Heart left ventricle (tissue), 16 donors: ENCODE data around the gene EEF1AKMT4. TPM values are rescaled to one million over a fixed set of nuclear protein-coding genes. Genes with fewer than 3 reads are reported as not detected.

Experiments
- ATAC-seq, 4 donors: fragments of 200-7000 bp; cut with Tn5 transposase; one replicate each; pipeline ENCODE4 v1.9.1; 2020 to 2022; ENCODE audit warnings: moderate library complexity in 4 of 4, mild to moderate bottlenecking in 3 of 4, moderate number of reproducible peaks in 1 of 4
- DNase-seq, 5 donors: peaks; one replicate each; pipeline ENCODE4 v3.0.0-alpha.2; 2020
- H3K27ac ChIP-seq, 12 donors: fragments of 200-600 bp; sonication (generic) in 4 of 12; one replicate each; pipeline versions ENCODE4 v1.5.0 to v1.8.0; 2016 to 2022; ENCODE audit warnings: mild to moderate bottlenecking in 2 of 12
- H3K27me3 ChIP-seq, 9 donors: fragments of 200-600 bp; sonication (generic) in 2 of 9; one replicate each; pipeline versions ENCODE4 v1.5.1 to v1.8.0; 2016 to 2022; ENCODE audit warnings: mild to moderate bottlenecking in 3 of 9
- H3K36me3 ChIP-seq, 9 donors: fragments of 200-600 bp; sonication (generic) in 2 of 9; one replicate each; pipeline versions ENCODE4 v1.5.0 to v1.8.0; 2018 to 2022; ENCODE audit warnings: mild to moderate bottlenecking in 2 of 9
- H3K4me1 ChIP-seq, 12 donors: fragments of 200-600 bp; sonication (generic) in 4 of 12; one replicate each; pipeline versions ENCODE4 v1.5.0 to v1.8.0; 2016 to 2022; ENCODE audit warnings: mild to moderate bottlenecking in 3 of 12
- H3K4me3 ChIP-seq, 12 donors: fragments of 200-600 bp; sonication (generic) in 4 of 12; one replicate each; pipeline versions ENCODE4 v1.5.0 to v1.8.0; 2017 to 2022; ENCODE audit warnings: mild to moderate bottlenecking in 9 of 12, moderate library complexity in 4 of 12
- H3K9me3 ChIP-seq, 12 donors: fragments of 200-600 bp; sonication (generic) in 4 of 12; one replicate each; pipeline versions ENCODE4 v1.5.0 to v1.8.0; 2016 to 2022; ENCODE audit warnings: mild to moderate bottlenecking in 1 of 12
- CTCF ChIP-seq, 12 donors: fragments of 200-600 bp; sonication (generic) in 4 of 12; IDR thresholded peaks; one replicate each; pipeline versions ENCODE4 v1.5.0 to v1.8.0; 2018 to 2022; ENCODE audit warnings: antibody characterized with exemption in 12 of 12, mild to moderate bottlenecking in 5 of 12
- POLR2A ChIP-seq, 2 donors: fragments of 450-650 bp; IDR thresholded peaks; one replicate each; pipeline ENCODE4 v1.6.1; 2017; ENCODE audit warnings: antibody characterized with exemption in 2 of 2, mild to moderate bottlenecking in 2 of 2, moderate library complexity in 2 of 2
- WGBS, 4 donors: extraction: QIAGEN DNeasy Blood & Tissue Kit in 2 of 4; methylation state at CpG; one replicate each; pipeline versions ENCODE4 v1.1.5 to v1.1.7; 2013 to 2018; 5-methylcytosine and 5-hydroxymethylcytosine counted together
- intact Hi-C, 10 donors: fragments of 100-400 bp; cut with DNase I; formaldehyde crosslinking; loops; one replicate each; pipeline versions ENCODE4 v1.11.1 to v1.14.2; 2022
- microRNA counts, 2 donors: library from miRNA; unstranded; fragments of <30 nt; microRNA quantifications; one replicate each; lab custom pipeline; 2016
- microRNA-seq, 4 donors: library from miRNA; unstranded; fragments of <30 nt; microRNA quantifications; one replicate each; pipeline versions ENCODE4 to v1.2.0, GENCODE V29; 2017 to 2020
- polyA plus RNA-seq, 2 donors: library from polyadenylated mRNA; stranded (reverse); fragments of 200-250 nt; gene quantifications; one replicate each; pipeline ENCODE4 v1.2.3, GENCODE V29; 2013
- total RNA-seq, 9 donors: library from RNA; depleted of rRNA in 2 of 9; stranded (reverse); fragments of >200 nt in 2 of 9; fragmentation: NEBNext Ultra II Directional in 3 of 9; extraction: Animal tissue kit (Norgen Biotek cat#: 25700) in 3 of 9; gene quantifications; one replicate each; pipeline versions ENCODE4 v1.1.0 to v1.2.4, GENCODE V29; 2016 to 2023
- donor health status: ischemic (EF 13 %, LVEDD 7.1; RV severe dilation, severe dysfunction).
- donor health status: healthy with polysubstance abuse.
- donor health status: DM: no; HTN: yes; CAD: no.
- donor health status: DM: no; HTN: no; CAD: no.
- donor health status: ischemic (EF 25% LVEDD 6.9; RV normal size, moderate dysfunction).
- donor health status: ischemic (EF 25% LVEDD 5.7; RV mildly dilated, moderate dysfunction).
- donor health status: healthy.
- donor health status: DM: yes; HTN: yes; CAD: no.
- donor health status: ischemic (EF 35%, LVEDD 5.7; RV mildly dilated, moderate dysfunction).
- donor health status: nonischemic (EF 11% LVEDD 7.7; RV severe dilation, severe dysfunction).
- donor health status: DM: yes; HTN: yes; CAD: no.
- donor health status: PGD.
- donor health status: ischemic (EF 29% LVEDD 5.4; RV normal size, mild dysfunction).
- donor health status: nonischemic (EF 23%, LVEDD 6.1; RV moderate dilation, normal function).

EEF1AKMT4 gene
- total and polyA plus RNA-seq, 11 donors, result 0.66 to 16.7 (median 2.1) TPM

DNA sequence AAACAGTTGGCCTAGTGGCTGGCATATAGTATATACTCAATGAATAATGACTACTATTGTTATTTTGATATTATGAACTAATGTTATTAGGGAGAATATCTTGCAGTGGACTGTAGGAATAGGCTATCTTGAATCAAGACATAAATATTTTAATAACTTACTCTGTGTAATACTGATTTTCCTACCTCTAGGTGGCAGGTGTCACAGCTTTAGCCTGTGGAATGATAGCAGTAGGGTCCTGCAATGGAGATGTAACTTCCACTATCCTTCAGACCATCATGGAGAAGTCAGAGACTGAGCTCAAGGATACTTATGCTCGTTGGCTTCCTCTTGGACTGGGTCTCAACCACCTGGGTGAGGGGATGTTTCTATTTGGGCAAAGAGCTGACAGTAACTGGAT lies 56.1 kb downstream of the EEF1AKMT4 start:
- no peak for DNase-seq
- intact Hi-C loops, result loop anchor here in 1 of 10 donors (5.0 kb wide), 1 partner anchor 52 kb away; no protein-coding TSS in a partner anchor
- peak in 1 of 4 donors; percentile 23 for ATAC-seq
- peaks cover 5 to 92% (median 86%) of the 10 kb centered on the region in 9 donors for H3K36me3 ChIP-seq
- no peak overlapping the region for H3K27ac ChIP-seq
- H3K27me3 ChIP-seq, result no peaks in the 10 kb centered on the region
- peak in 9 of 12 donors; percentile 6 to 39 (median 28) for TF ChIP-seq CTCF (IDR thresholded peaks at IDR 0.05)
- no peak for TF ChIP-seq POLR2A (IDR thresholded peaks at IDR 0.05)
- H3K4me3 ChIP-seq, result no peak overlapping the region
- H3K4me1 ChIP-seq, result peaks cover 0 to 4% (median 3%) of the 10 kb centered on the region in 12 donors
- no peaks in the 10 kb centered on the region for H3K9me3 ChIP-seq
- 57 to 75% (median 67%) methylated on average over 1 of the region's 1 CpG for WGBS, 4 donors

DNA sequence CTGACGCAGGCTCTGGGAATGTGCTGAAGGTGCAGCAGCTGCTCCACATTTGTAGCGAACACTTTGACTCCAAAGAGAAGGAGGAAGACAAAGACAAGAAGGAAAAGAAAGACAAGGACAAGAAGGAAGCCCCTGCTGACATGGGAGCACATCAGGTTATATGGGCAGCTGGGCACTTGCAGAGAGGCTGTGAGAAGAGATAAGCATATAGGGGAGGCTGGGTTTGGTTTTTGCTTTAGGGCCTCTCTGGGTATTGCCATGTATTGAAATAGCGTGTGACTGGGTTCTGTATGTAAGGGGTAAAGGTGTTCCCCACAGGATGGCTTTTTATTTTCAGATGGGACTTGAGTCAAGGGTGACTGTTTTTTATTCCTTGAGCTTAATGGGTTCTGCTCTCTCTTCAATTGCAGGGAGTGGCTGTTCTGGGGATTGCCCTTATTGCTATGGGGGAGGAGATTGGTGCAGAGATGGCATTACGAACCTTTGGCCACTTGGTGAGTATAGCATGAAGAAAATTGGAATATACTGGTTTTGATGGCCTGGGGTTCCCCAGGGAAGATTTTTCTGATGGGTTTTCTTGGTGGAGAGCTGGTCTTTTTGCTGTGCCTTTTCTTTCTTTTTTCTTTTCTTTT lies 57.0 kb downstream of the EEF1AKMT4 start:
- no peak overlapping the region for H3K27ac ChIP-seq
- intact Hi-C loops, result loop anchor here in 1 of 10 donors (5.0 kb wide), 1 partner anchor 51 kb away; no protein-coding TSS in a partner anchor
- H3K36me3 ChIP-seq, result peaks cover 5 to 84% (median 77%) of the 10 kb centered on the region in 9 donors
- H3K4me3 ChIP-seq, result no peak overlapping the region
- H3K9me3 ChIP-seq, result no peaks in the 10 kb centered on the region
- no peaks in the 10 kb centered on the region for H3K4me1 ChIP-seq
- H3K27me3 ChIP-seq, result no peaks in the 10 kb centered on the region
- 89 to 95% (median 91%) methylated on average over 4 of the region's 4 CpGs for WGBS, 4 donors
- DNase-seq (no peak), ATAC-seq (no peak)
- TF ChIP-seq CTCF (IDR thresholded peaks at IDR 0.05) (no peak), POLR2A (IDR thresholded peaks at IDR 0.05) (no peak)

DNA sequence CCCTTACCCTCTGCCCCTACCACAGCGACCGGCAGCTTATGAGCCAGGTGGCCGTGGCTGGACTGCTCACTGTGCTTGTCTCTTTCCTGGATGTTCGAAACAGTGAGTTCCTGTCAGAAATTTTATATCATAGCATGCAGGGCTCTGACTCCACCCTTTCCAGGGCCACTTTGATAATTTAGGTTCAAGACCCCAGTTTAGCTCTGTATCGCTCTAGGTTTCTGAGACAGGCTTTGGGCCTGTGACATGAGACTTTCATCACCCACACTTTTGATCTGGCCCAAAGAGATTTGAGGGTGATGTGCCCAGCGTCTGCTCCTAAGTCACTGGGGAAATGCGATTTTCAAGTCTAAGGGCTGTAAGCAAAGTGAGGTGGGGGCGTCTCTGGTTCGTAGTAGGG lies 58.4 kb downstream of the EEF1AKMT4 start:
- H3K36me3 ChIP-seq, result peaks cover 5 to 69% (median 63%) of the 10 kb centered on the region in 9 donors
- ATAC-seq, result no peak
- H3K27me3 ChIP-seq, result no peaks in the 10 kb centered on the region
- intact Hi-C loops, result loop anchor here in 1 of 10 donors (5.0 kb wide), 1 partner anchor 49 kb away; no protein-coding TSS in a partner anchor
- TF ChIP-seq CTCF (IDR thresholded peaks at IDR 0.05) (no peak), POLR2A (IDR thresholded peaks at IDR 0.05) (no peak)
- DNase-seq, result no peak
- no peak overlapping the region for H3K27ac ChIP-seq
- 93 to 98% (median 94%) methylated on average over 9 of the region's 9 CpGs for WGBS, 4 donors
- H3K9me3 ChIP-seq, result no peaks in the 10 kb centered on the region
- no peak overlapping the region for H3K4me3 ChIP-seq
- no peaks in the 10 kb centered on the region for H3K4me1 ChIP-seq

MicroRNAs within 50 kb of the gene (microRNA counts, 767-probe panel; counts per million panel counts)
- 0 to 71.6 counts per million in 2 donors for microRNA hsa-miR-1224-3p (lab: Ali Mortazavi, UCI)
- microRNA hsa-miR-1224-5p (lab: Ali Mortazavi, UCI), result 71.6 to 908 counts per million in 2 donors

Small RNA genes lying within 50 kb of the gene (microRNA-seq; reads per million reads assigned to microRNA genes)
- 0 to 0.70 (median 0.10) reads per million in 4 donors for gene MIR1224

Other genes with a start within 250 kb of the EEF1AKMT4 start
- 10 to 100 TPM; 20.8 to 61.7 (median 34.3) TPM for gene ABCC5, start 231.8 kb upstream of the EEF1AKMT4 start, total RNA-seq
- 10 to 100 TPM; 16.4 to 30.9 TPM for gene ABCC5, start 231.8 kb upstream of the EEF1AKMT4 start, polyA plus RNA-seq
- not detected for gene HTR3D, start 217.9 kb upstream of the EEF1AKMT4 start, total RNA-seq
- gene HTR3D, start 217.9 kb upstream of the EEF1AKMT4 start, polyA plus RNA-seq, result not detected
- gene HTR3C, start 196.6 kb upstream of the EEF1AKMT4 start, total RNA-seq, result not detected
- not detected for gene HTR3C, start 196.6 kb upstream of the EEF1AKMT4 start, polyA plus RNA-seq
- not detected for gene HTR3E, start 152.6 kb upstream of the EEF1AKMT4 start, total RNA-seq
- gene HTR3E, start 152.6 kb upstream of the EEF1AKMT4 start, polyA plus RNA-seq, result not detected
- gene EIF2B5, start 114.3 kb upstream of the EEF1AKMT4 start, total RNA-seq, result 10 to 100 TPM; 24.5 to 39.0 (median 30.9) TPM
- gene EIF2B5, start 114.3 kb upstream of the EEF1AKMT4 start, polyA plus RNA-seq, result 10 to 100 TPM; 28.5 to 58.2 TPM
- 10 to 100 TPM; 53.4 to 94.2 (median 70.9) TPM for gene DVL3, start 94.3 kb upstream of the EEF1AKMT4 start, total RNA-seq
- gene DVL3, start 94.3 kb upstream of the EEF1AKMT4 start, polyA plus RNA-seq, result 10 to 100 TPM; 36.3 to 59.8 TPM
- gene AP2M1, start 74.8 kb upstream of the EEF1AKMT4 start, total RNA-seq, result 100 to 1,000 TPM; 225 to 400 (median 337) TPM
- gene AP2M1, start 74.8 kb upstream of the EEF1AKMT4 start, polyA plus RNA-seq, result 100 to 1,000 TPM; 291 to 431 TPM
- 10 to 100 TPM; 58.2 to 81.9 (median 69.2) TPM for gene ABCF3, start 63.5 kb upstream of the EEF1AKMT4 start, total RNA-seq
- 10 to 100 TPM; 63.4 to 80.5 TPM for gene ABCF3, start 63.5 kb upstream of the EEF1AKMT4 start, polyA plus RNA-seq
- gene VWA5B2, start 20.1 kb upstream of the EEF1AKMT4 start, total RNA-seq, result not detected
- under 1 TPM in 1 of 2 donors, not detected in 1; 0.11 TPM for gene VWA5B2, start 20.1 kb upstream of the EEF1AKMT4 start, polyA plus RNA-seq
- gene ALG3, start 710 bp upstream of the EEF1AKMT4 start, total RNA-seq, result 10 to 100 TPM; 10.9 to 49.1 (median 17.0) TPM
- gene ALG3, start 710 bp upstream of the EEF1AKMT4 start, polyA plus RNA-seq, result 10 to 100 TPM; 15.5 to 68.1 TPM
- under 1 TPM in 4 of 9 donors, not detected in 5; 0.17 to 0.37 (median 0.29) TPM for gene CAMK2N2, start 11.9 kb downstream of the EEF1AKMT4 start, total RNA-seq
- gene CAMK2N2, start 11.9 kb downstream of the EEF1AKMT4 start, polyA plus RNA-seq, result under 1 TPM in 1 of 2 donors, not detected in 1; 0.14 TPM
- gene ECE2, start 26.4 kb downstream of the EEF1AKMT4 start, total RNA-seq, result under 1 TPM in 1 of 9 donors, not detected in 8; 0.10 TPM
- gene ECE2, start 26.4 kb downstream of the EEF1AKMT4 start, polyA plus RNA-seq, result not detected
- 100 to 1,000 TPM; 198 to 314 (median 232) TPM for gene PSMD2, start 49.6 kb downstream of the EEF1AKMT4 start, total RNA-seq
- 100 to 1,000 TPM in 1 of 2 donors, 10 to 100 TPM in 1; 82.3 to 443 TPM for gene PSMD2, start 49.6 kb downstream of the EEF1AKMT4 start, polyA plus RNA-seq
- 100 to 1,000 TPM; 211 to 406 (median 229) TPM for gene EIF4G1, start 64.9 kb downstream of the EEF1AKMT4 start, total RNA-seq
- 100 to 1,000 TPM; 178 to 407 TPM for gene EIF4G1, start 64.9 kb downstream of the EEF1AKMT4 start, polyA plus RNA-seq
- gene FAM131A, start 87.9 kb downstream of the EEF1AKMT4 start, total RNA-seq, result 10 to 100 TPM; 21.9 to 53.2 (median 30.9) TPM
- 10 to 100 TPM; 24.1 to 36.9 TPM for gene FAM131A, start 87.9 kb downstream of the EEF1AKMT4 start, polyA plus RNA-seq
- gene CLCN2, start 111.9 kb downstream of the EEF1AKMT4 start, total RNA-seq, result 1 to 10 TPM; 1.3 to 3.6 (median 2.0) TPM
- gene CLCN2, start 111.9 kb downstream of the EEF1AKMT4 start, polyA plus RNA-seq, result 1 to 10 TPM; 1.2 to 2.7 TPM
- 10 to 100 TPM; 15.2 to 40.3 (median 22.1) TPM for gene POLR2H, start 112.0 kb downstream of the EEF1AKMT4 start, total RNA-seq
- gene POLR2H, start 112.0 kb downstream of the EEF1AKMT4 start, polyA plus RNA-seq, result 10 to 100 TPM; 37.9 to 51.4 TPM
- under 1 TPM in 4 of 9 donors, not detected in 5; 0.12 to 0.68 (median 0.29) TPM for gene THPO, start 128.5 kb downstream of the EEF1AKMT4 start, total RNA-seq
- under 1 TPM; 0.19 to 0.36 TPM for gene THPO, start 128.5 kb downstream of the EEF1AKMT4 start, polyA plus RNA-seq
- gene CHRD, start 130.4 kb downstream of the EEF1AKMT4 start, total RNA-seq, result 1 to 10 TPM; 2.0 to 7.4 (median 4.8) TPM
- 1 to 10 TPM; 3.9 to 6.3 TPM for gene CHRD, start 130.4 kb downstream of the EEF1AKMT4 start, polyA plus RNA-seq